ENCODE results near the gene ATP2C2.

DNA sequence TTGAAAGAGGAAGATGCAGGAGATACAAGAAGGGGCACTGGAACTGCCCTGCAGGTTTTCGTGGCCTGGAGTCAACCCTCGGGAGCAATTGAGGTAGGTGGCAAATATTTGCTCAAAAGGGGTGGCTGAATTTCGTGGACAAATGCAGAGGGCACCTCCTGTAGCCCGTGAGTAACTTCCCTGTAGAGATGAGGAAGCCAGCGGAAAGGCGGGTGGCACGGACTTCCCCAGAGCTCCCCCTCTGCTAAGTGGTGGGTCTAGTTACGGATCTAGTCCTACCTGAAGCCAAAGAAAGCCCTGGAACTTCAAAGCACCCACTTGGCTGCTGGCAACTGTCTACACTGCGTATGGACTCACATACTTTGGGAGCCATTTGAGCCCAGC lies 1.0 kb upstream of the ATP2C2 start:
- TF ChIP-seq, protein P1, sequence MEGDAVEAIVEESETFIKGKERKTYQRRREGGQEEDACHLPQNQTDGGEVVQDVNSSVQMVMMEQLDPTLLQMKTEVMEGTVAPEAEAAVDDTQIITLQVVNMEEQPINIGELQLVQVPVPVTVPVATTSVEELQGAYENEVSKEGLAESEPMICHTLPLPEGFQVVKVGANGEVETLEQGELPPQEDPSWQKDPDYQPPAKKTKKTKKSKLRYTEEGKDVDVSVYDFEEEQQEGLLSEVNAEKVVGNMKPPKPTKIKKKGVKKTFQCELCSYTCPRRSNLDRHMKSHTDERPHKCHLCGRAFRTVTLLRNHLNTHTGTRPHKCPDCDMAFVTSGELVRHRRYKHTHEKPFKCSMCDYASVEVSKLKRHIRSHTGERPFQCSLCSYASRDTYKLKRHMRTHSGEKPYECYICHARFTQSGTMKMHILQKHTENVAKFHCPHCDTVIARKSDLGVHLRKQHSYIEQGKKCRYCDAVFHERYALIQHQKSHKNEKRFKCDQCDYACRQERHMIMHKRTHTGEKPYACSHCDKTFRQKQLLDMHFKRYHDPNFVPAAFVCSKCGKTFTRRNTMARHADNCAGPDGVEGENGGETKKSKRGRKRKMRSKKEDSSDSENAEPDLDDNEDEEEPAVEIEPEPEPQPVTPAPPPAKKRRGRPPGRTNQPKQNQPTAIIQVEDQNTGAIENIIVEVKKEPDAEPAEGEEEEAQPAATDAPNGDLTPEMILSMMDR (IDR thresholded peaks at IDR 0.05; ENCODE audit: insufficient read depth, low read length): no peak
- TF ChIP-seq, protein P2, sequence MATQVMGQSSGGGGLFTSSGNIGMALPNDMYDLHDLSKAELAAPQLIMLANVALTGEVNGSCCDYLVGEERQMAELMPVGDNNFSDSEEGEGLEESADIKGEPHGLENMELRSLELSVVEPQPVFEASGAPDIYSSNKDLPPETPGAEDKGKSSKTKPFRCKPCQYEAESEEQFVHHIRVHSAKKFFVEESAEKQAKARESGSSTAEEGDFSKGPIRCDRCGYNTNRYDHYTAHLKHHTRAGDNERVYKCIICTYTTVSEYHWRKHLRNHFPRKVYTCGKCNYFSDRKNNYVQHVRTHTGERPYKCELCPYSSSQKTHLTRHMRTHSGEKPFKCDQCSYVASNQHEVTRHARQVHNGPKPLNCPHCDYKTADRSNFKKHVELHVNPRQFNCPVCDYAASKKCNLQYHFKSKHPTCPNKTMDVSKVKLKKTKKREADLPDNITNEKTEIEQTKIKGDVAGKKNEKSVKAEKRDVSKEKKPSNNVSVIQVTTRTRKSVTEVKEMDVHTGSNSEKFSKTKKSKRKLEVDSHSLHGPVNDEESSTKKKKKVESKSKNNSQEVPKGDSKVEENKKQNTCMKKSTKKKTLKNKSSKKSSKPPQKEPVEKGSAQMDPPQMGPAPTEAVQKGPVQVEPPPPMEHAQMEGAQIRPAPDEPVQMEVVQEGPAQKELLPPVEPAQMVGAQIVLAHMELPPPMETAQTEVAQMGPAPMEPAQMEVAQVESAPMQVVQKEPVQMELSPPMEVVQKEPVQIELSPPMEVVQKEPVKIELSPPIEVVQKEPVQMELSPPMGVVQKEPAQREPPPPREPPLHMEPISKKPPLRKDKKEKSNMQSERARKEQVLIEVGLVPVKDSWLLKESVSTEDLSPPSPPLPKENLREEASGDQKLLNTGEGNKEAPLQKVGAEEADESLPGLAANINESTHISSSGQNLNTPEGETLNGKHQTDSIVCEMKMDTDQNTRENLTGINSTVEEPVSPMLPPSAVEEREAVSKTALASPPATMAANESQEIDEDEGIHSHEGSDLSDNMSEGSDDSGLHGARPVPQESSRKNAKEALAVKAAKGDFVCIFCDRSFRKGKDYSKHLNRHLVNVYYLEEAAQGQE (IDR thresholded peaks at IDR 0.05; ENCODE audit: insufficient replicate concordance, low read depth): no peak
- TF ChIP-seq POLR2AphosphoS5 (IDR thresholded peaks at IDR 0.05; ENCODE audit: low read depth): no peak

Measured in HL-60 (cell line).